Gastrocnemius medialis (tissue), 4 donors: ENCODE results near the gene TRIOBP. TPM values are rescaled to one million over a fixed set of nuclear protein-coding genes. Genes with fewer than 3 reads are reported as not detected.
A peak's percentile ranks its signal among the peaks of the same experiment; 100 is the strongest.

ENCODE experiments used
- ATAC-seq, 2 donors: fragments of 150-250 bp; one replicate each; pipeline ENCODE4 v1.9.1; 2016
- DNase-seq, 2 donors: peaks; one replicate each; pipeline ENCODE4 v3.0.0-alpha.2; 2019
- H3K27ac ChIP-seq, 4 donors: fragments of 200-600 bp; sonication (generic); 1 replicate in 1 of 4; 2 replicates in 3 of 4; pipeline ENCODE4 v1.5.1; 2016 to 2018; ENCODE audit warnings: mild to moderate bottlenecking in 2 of 4, moderate library complexity in 1 of 4
- H3K27me3 ChIP-seq, 3 donors: fragments of 200-600 bp; sonication (generic) in 2 of 3; 1 replicate in 1 of 3; 2 replicates in 2 of 3; pipeline versions ENCODE4 v1.5.1 to v1.6.0; 2016 to 2019; ENCODE audit warnings: mild to moderate bottlenecking in 1 of 3, moderate library complexity in 1 of 3
- H3K36me3 ChIP-seq, 2 donors: fragments of 200-600 bp; sonication (generic) in 1 of 2; one replicate each; pipeline ENCODE4 v1.5.1; 2017 to 2018
- H3K4me1 ChIP-seq, 2 donors: fragments of 200-600 bp; sonication (generic) in 1 of 2; one replicate each; pipeline ENCODE4 v1.5.1; 2016 to 2017; ENCODE audit warnings: mild to moderate bottlenecking in 2 of 2
- H3K4me3 ChIP-seq, 4 donors: fragments of 200-600 bp; sonication (generic) in 3 of 4; 1 replicate in 1 of 4; 2 replicates in 3 of 4; pipeline ENCODE4 v1.5.1; 2016 to 2019; ENCODE audit warnings: mild to moderate bottlenecking in 2 of 4
- H3K9me3 ChIP-seq, 3 donors: fragments of 200-600 bp; sonication (generic) in 2 of 3; 1 replicate in 1 of 3; 2 replicates in 2 of 3; pipeline ENCODE4 v1.5.1; 2016 to 2019
- POLR2A ChIP-seq, 2 donors: fragments of 450-650 bp; IDR thresholded peaks; one replicate each; pipeline ENCODE4 v1.6.1; 2017; ENCODE audit warnings: antibody characterized with exemption in 2 of 2, mild to moderate bottlenecking in 2 of 2, moderate library complexity in 2 of 2
- in situ Hi-C, 4 donors: fragments of 200-750 bp; cut with MboI; loops; one replicate each; pipeline versions ENCODE4 v1.15.0 to v1.8.0; 2017; ENCODE audit warnings: low sequenced_read_pairs in 4 of 4
- intact Hi-C: fragments of 100-400 bp; cut with DNase I; formaldehyde crosslinking; loops from one replicate; pipeline ENCODE4 v1.15.1; 2023; ENCODE audit warnings: low total_unique reads
- total RNA-seq, 4 donors: library from RNA; depleted of rRNA; stranded (reverse); fragments of >200 nt; gene quantifications; one replicate each; pipeline versions ENCODE4 v1.1.0 to v1.2.3, GENCODE V29; 2016
- TF ChIP-seq, protein P1 (sequence below), 5 experiments: fragments of 450-650 bp in 3 of 5; fragments of 200-600 bp in 2 of 5; sonication (generic) in 2 of 5; IDR thresholded peaks in 4 of 5; conservative IDR thresholded peaks in 1 of 5; 1 replicate in 4 of 5; 2 replicates in 1 of 5; pipeline ENCODE4 v1.5.1; 2016 to 2019; ENCODE audit warnings: antibody characterized with exemption in 5 of 5, mild to moderate bottlenecking in 3 of 5, moderate library complexity in 3 of 5

Gene TRIOBP
- total RNA-seq, 4 donors from 2014 or later: 21.7 to 38.2 (median 30.3) TPM

- Histone ChIP-seq H3K9me3 (no peaks in the 10 kb centered on the region), H3K27me3 (no peaks in the 10 kb centered on the region), H3K27ac (no peak within 1 kb of the TSS), H3K4me3 (no peak within 1 kb of the TSS), H3K4me1 (peaks cover 12 to 14% of the 10 kb centered on the region in 2 donors), H3K36me3 (no peaks in the 10 kb centered on the region)
- no peak for DNase-seq
- TF ChIP-seq, protein P1, sequence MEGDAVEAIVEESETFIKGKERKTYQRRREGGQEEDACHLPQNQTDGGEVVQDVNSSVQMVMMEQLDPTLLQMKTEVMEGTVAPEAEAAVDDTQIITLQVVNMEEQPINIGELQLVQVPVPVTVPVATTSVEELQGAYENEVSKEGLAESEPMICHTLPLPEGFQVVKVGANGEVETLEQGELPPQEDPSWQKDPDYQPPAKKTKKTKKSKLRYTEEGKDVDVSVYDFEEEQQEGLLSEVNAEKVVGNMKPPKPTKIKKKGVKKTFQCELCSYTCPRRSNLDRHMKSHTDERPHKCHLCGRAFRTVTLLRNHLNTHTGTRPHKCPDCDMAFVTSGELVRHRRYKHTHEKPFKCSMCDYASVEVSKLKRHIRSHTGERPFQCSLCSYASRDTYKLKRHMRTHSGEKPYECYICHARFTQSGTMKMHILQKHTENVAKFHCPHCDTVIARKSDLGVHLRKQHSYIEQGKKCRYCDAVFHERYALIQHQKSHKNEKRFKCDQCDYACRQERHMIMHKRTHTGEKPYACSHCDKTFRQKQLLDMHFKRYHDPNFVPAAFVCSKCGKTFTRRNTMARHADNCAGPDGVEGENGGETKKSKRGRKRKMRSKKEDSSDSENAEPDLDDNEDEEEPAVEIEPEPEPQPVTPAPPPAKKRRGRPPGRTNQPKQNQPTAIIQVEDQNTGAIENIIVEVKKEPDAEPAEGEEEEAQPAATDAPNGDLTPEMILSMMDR (IDR thresholded peaks at IDR 0.05 in 4 of 5, conservative IDR thresholded peaks at IDR 0.05 in 1 of 5): no peak
- TF ChIP-seq POLR2A (IDR thresholded peaks at IDR 0.05): no peak
- no peak for ATAC-seq
- in situ Hi-C loops: loop anchor here in 2 of 4 donors (5.0 to 25.0 kb wide), 2 partner anchors 39 to 139 kb away; partner anchors contain the start of genes C22orf23 (in 1 of the 2) and POLR2F (in 1 of the 2)
- intact Hi-C loops: no loop called here
Measured at GRCh38 chr22:37823134-37823985, 126.5 kb downstream of the TRIOBP start, which contains the start of gene GALR3. TSS of gene GALR3 (plus strand) at chr22:37823382. CDS start at chr22:37823407, 25 bp downstream.

- DNase-seq (no peak), ATAC-seq (peak in 1 of 2 donors; percentile 33)
- intact Hi-C loops (no loop called here), in situ Hi-C loops (loop anchor here in 2 of 4 donors (5.0 to 25.0 kb wide), 2 partner anchors 37 to 137 kb away; partner anchors contain the start of genes C22orf23 (in 1 of the 2) and POLR2F (in 1 of the 2))
- no peaks in the 10 kb centered on the region for H3K27me3 ChIP-seq
- H3K9me3 ChIP-seq: no peaks in the 10 kb centered on the region
- peak overlapping the region in 3 of 4 donors; percentile 7 to 38 (median 26) for H3K4me3 ChIP-seq
- TF ChIP-seq POLR2A (IDR thresholded peaks at IDR 0.05): no peak
- no peak overlapping the region for H3K27ac ChIP-seq
- peaks cover 0 to 7% of the 10 kb centered on the region in 2 donors for H3K36me3 ChIP-seq
- H3K4me1 ChIP-seq: peaks cover 7% of the 10 kb centered on the region in 2 donors
Measured at GRCh38 chr22:37824674-37825641, 128.1 kb downstream of the TRIOBP start.

Other genes with a start within 250 kb of the TRIOBP start
- 1 to 10 TPM; 2.4 to 7.0 (median 5.2) TPM for gene MFNG, start 210.7 kb upstream of the TRIOBP start, total RNA-seq
- gene CARD10, start 177.6 kb upstream of the TRIOBP start, total RNA-seq: 1 to 10 TPM; 2.6 to 5.7 (median 4.4) TPM
- gene CDC42EP1, start 136.6 kb upstream of the TRIOBP start, total RNA-seq: 1 to 10 TPM; 5.6 to 8.8 (median 6.8) TPM
- gene LGALS2, start 117.0 kb upstream of the TRIOBP start, total RNA-seq: not detected
- gene GGA1, start 88.2 kb upstream of the TRIOBP start, total RNA-seq: 10 to 100 TPM; 39.0 to 48.8 (median 45.0) TPM
- gene SH3BP1, start 57.4 kb upstream of the TRIOBP start, total RNA-seq: 1 to 10 TPM in 3 of 4 donors, not detected in 1; 1.1 to 1.8 (median 1.6) TPM
- 10 to 100 TPM; 10.3 to 28.7 (median 16.6) TPM for gene PDXP, start 38.3 kb upstream of the TRIOBP start, total RNA-seq
- 1,000 to 10,000 TPM in 3 of 4 donors, 100 to 1,000 TPM in 1; 561 to 1,888 (median 1,101) TPM for gene LGALS1, start 21.4 kb upstream of the TRIOBP start, total RNA-seq
- gene NOL12, start 10.7 kb upstream of the TRIOBP start, total RNA-seq: 10 to 100 TPM; 10.0 to 21.7 (median 16.6) TPM
- gene GCAT, start 110.9 kb downstream of the TRIOBP start, total RNA-seq: 10 to 100 TPM in 3 of 4 donors, 1 to 10 TPM in 1; 10.0 to 21.5 (median 15.1) TPM
- gene GALR3, start 126.3 kb downstream of the TRIOBP start, total RNA-seq: not detected
- 10 to 100 TPM; 20.8 to 43.9 (median 27.3) TPM for gene ANKRD54, start 147.3 kb downstream of the TRIOBP start, total RNA-seq
- gene EIF3L, start 152.4 kb downstream of the TRIOBP start, total RNA-seq: 100 to 1,000 TPM; 291 to 406 (median 343) TPM
- 10 to 100 TPM; 14.4 to 29.4 (median 21.1) TPM for gene MICALL1, start 209.2 kb downstream of the TRIOBP start, total RNA-seq